Activated naive CD4-positive, alpha-beta T cell treated with anti-CD3 and anti-CD28 coated beads, Interleukin-2, amount 50 U/mL, for 72 hours (primary cell): ENCODE measurements around the gene ADGRF4. TPM values are rescaled to one million over a fixed set of nuclear protein-coding genes. Genes with fewer than 3 reads are reported as not detected.
A peak's percentile ranks its signal among the peaks of the same experiment; 100 is the strongest.

Experiments used
- ATAC-seq, 2 donors: fragments of 150-1000 bp; cut with Tn5 transposase; 2 replicates each; pipeline ENCODE4 v1.10.0; 2021; ENCODE audit warnings: mild to moderate bottlenecking in 2 of 2, moderate library complexity in 2 of 2
- DNase-seq, 2 donors: peaks; one replicate each; pipeline ENCODE4 v3.0.0; 2021 to 2022; ENCODE audit warnings: low spot score in 2 of 2
- H3K27ac Mint-ChIP-seq, 2 donors: one replicate each; pipeline ENCODE4 v1.8.0; 2022; ENCODE audit warnings: mild to moderate bottlenecking in 2 of 2, mixed read lengths in 2 of 2
- H3K36me3 Mint-ChIP-seq, 2 donors: one replicate each; pipeline ENCODE4 v1.8.0; 2022; ENCODE audit warnings: mixed read lengths in 2 of 2
- H3K9me3 Mint-ChIP-seq, 2 donors: one replicate each; pipeline ENCODE4 v1.8.0; 2022; ENCODE audit warnings: mixed read lengths in 2 of 2
- total RNA-seq, 2 donors: library from RNA; stranded (reverse); gene quantifications; one replicate each; pipeline ENCODE4 v1.2.3, GENCODE V29; 2022

Gene ADGRF4, protein sequence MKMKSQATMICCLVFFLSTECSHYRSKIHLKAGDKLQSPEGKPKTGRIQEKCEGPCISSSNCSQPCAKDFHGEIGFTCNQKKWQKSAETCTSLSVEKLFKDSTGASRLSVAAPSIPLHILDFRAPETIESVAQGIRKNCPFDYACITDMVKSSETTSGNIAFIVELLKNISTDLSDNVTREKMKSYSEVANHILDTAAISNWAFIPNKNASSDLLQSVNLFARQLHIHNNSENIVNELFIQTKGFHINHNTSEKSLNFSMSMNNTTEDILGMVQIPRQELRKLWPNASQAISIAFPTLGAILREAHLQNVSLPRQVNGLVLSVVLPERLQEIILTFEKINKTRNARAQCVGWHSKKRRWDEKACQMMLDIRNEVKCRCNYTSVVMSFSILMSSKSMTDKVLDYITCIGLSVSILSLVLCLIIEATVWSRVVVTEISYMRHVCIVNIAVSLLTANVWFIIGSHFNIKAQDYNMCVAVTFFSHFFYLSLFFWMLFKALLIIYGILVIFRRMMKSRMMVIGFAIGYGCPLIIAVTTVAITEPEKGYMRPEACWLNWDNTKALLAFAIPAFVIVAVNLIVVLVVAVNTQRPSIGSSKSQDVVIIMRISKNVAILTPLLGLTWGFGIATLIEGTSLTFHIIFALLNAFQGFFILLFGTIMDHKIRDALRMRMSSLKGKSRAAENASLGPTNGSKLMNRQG
- total RNA-seq: not detected

DNA sequence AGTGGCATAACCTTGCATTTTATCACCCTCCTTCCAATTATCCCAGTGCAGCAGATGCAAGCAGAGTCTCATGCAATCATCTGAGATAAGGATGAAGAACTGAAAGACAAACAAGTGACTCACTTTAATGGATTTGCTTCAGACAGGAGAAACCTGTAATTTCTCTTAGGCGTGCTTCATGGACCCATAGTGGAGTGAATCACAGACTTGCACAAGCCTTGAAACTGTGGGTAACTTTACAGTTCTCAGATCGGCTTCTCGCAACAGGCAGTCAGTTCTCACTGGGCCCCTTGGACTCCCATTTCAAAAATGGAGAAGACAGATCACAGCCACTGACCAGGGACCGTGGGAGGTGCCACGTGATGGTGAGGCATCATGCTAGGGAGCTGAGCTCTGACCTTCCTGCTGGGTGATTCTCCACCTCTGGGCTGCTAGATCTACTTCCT is at the start of gene ADGRF4:
TSS of gene ADGRF4 (plus strand) at position 239 of the 446 bp plus-strand sequence. CDS start 8,666 bp downstream, outside the sequence.
- ATAC-seq (peak; percentile 13 to 22), DNase-seq (no peak)
- Mint-ChIP-seq H3K9me3 (no peaks in the 10 kb centered on the region), H3K27ac (no peak within 1 kb of the TSS), H3K36me3 (no peaks in the 10 kb centered on the region)

DNA sequence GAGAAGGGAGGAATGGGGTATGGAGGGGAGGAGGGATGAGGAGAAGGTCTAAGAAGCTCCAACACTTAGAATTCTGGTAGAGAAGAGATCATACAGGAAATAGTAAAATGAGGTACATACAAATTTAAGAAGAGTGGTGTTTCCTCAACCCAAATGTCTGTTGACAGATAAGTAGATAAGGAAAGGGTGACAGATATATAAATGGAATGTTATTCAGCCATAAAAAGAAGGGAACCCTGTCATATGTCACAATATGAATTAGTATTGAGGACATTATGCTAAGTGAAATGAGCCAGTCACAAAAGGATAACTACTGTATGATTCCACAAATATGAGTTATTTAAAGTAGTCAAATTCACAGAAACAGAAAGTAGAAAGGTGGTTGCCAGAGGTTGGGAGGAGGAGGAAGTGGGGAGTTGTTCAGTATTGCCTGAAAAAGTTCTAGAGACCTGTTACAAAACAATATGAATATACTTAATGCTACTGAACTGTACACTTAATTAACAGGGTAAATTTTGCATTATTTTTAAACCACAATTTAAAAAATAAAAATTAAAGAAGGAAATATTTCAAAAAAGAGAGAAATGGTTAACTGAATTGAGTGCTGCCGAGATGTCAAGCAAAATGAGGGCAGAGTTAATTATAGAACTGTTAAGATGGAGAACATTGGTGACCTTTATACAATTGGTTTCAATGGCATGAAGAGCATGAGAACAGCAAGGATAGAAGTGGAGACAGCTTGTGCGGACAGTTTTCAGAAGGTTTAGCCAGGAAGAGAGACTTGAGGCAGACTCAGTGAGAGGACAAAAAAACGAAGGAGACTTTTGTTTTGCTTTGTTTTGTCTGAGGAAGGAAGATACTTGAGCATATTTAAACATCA is 47.6 kb upstream of the ADGRF4 start:
- no peak for DNase-seq
- ATAC-seq: no peak
- H3K36me3 Mint-ChIP-seq: no peaks in the 10 kb centered on the region
- no peaks in the 10 kb centered on the region for H3K9me3 Mint-ChIP-seq
- H3K27ac Mint-ChIP-seq: no peak overlapping the region

DNA sequence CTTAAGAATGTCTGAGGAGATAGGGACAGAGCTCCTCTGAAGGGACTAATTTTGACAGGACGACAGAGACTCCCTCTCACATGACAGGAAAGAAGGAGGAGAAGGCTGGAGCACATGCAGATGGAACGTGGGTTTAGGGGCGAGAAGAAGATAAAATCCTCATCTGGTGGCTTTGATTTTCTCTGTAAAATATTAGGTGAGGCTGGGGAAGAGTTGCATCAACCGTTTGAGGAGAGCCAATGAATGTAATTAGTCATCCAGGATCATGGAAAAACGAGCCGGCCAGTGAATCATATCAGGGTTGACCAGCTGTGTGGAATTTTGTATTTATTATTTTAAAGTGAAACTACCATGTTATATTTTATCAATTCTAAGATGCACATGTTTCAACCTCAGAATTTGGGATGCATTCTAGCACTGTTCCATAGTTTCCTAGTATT is 46.9 kb upstream of the ADGRF4 start:
- Mint-ChIP-seq H3K36me3 (no peaks in the 10 kb centered on the region), H3K27ac (no peak overlapping the region), H3K9me3 (no peaks in the 10 kb centered on the region)
- no peak for DNase-seq
- ATAC-seq: no peak

DNA sequence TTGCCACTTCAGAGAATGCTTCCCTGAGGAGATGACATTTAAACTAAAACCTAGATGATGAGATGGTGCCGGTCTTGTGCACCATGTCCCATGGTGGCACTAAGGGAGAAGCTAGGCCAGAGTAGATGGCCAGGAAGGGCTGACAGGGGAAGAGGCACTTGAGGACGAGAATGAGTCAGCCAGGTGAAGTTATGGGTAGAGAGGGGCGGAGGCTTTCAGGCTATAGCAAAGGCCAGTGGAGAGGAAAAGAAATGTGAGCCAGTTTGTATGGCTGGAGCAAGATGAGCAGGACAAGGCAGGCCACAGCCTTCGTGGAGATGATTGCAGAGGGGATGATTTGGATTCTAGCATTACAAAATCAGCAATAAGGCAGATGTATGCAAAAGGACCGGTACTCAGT is 44.7 kb upstream of the ADGRF4 start:
- Mint-ChIP-seq H3K9me3 (no peaks in the 10 kb centered on the region), H3K27ac (no peak overlapping the region), H3K36me3 (no peaks in the 10 kb centered on the region)
- ATAC-seq: no peak
- no peak for DNase-seq

DNA sequence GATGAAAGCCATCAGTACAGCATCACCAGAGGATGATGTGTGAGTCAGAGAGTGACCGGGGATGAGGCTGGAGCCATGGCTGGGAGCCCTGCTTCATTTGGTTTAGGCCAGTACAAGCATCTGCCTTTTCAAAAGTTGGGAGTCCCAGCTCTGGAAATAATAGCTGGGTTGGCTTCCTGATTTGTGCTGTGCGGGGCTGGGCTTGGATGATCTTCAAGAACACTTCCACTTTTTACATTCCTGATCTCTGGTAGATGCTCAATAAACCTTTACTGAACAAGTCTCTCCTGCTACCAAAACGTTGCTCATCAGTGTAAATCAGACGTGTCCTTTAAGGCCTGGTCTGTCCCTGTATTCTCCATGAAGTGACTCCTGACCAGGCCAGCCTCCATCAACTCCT is 44.1 kb upstream of the ADGRF4 start:
- no peak for ATAC-seq
- no peak for DNase-seq
- no peak overlapping the region for H3K27ac Mint-ChIP-seq
- no peaks in the 10 kb centered on the region for H3K36me3 Mint-ChIP-seq
- no peaks in the 10 kb centered on the region for H3K9me3 Mint-ChIP-seq

DNA sequence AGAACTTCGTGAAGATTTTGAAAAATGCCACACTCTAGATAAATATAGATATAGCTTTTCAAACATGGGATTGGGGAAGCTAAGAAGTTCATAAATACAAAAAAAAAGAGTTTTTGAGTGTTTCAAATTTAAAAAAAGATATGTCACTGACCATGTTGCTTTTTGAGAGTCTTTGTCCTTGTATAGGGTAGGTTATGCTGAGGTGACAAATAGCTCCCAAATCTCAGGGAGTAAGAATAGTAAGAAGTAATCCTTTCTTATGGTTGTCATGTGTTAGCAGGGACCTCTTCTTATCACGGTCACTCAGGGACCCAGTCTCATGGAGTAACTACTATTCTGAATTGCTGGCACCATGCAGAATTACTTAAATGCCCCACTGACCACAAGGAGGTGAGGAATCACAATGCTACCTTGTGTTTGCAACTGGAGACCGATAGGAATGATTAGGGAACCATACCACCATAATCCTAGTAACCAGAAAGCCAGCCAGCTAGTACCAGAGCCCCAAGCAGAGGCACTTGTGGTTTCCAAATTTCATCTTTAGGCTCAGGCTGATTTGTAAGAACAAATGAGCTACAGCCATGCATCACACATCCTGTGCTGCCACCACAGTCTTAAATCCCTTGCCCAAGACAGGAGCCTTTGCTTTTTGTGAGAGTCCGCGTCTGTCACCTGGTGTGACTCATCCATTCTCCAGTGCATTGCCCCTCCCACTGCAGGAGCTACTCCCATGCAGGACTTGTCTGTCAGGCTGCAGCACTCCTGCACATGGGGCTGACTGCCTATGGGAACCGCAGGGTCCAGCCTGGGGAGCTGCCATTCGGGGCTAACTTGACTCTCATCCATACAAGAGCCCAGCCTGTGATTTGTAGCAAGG is 42.4 kb upstream of the ADGRF4 start:
- DNase-seq: peak in 1 of 2 donors; percentile 23
- no peaks in the 10 kb centered on the region for H3K36me3 Mint-ChIP-seq
- ATAC-seq: peak; percentile 94 to 99
- no peak overlapping the region for H3K27ac Mint-ChIP-seq
- H3K9me3 Mint-ChIP-seq: no peaks in the 10 kb centered on the region

DNA sequence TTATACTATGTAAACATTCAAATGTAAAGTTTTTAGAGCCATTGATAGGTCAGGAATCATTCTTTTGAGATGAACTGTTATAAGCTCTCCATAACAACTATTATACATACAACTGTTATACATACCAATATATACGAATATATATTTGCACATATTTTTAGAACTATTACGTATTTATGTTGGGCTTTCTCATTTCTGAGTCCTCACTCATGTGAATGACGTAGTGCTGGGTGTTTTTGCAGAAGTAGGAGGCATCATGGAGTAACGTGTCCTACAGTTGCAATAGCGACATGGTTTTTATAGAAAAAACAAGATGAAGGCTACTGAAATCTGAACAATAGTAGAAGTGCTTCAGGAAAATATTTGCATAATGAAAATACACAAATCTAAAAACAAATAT is 36.4 kb upstream of the ADGRF4 start:
- no peak overlapping the region for H3K27ac Mint-ChIP-seq
- no peaks in the 10 kb centered on the region for H3K36me3 Mint-ChIP-seq
- ATAC-seq (no peak), DNase-seq (no peak)
- H3K9me3 Mint-ChIP-seq: no peaks in the 10 kb centered on the region

DNA sequence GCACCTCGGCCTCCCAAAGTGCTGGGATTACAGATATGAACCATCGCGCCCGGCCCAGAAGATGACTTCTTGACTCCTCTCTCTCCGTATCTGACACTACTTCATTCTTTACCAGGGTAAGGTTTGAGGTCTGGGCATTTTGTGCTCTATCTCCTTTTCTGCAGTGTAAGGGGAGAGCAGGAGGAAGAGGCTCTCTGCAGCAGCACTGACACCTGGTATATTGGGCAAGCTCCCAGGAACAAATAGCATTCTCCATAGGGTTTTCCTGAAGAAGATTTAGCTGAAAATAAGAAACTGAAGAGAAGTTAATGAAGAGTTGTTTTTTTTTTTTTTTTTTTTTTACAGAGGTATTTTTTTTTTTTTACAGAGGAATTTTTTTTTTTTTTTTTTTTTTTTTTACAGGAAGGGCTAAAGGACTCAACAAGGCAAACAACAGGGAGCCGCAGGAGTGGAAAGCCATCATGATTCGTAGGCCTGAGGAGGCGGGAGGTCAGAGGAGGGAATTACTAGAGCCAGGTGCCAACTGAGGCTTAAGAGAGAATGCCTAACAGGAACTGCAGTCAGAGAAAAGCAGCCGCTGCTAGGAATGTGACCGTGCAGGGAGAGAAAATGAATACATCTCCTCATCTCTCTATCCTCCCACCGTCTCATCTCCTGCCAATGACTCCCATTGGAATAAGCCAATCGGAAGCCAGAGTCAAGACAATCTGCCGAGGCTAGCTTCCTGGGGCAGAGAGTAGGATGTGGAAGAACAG is 34.7 kb upstream of the ADGRF4 start:
- H3K9me3 Mint-ChIP-seq: no peaks in the 10 kb centered on the region
- no peaks in the 10 kb centered on the region for H3K36me3 Mint-ChIP-seq
- no peak for ATAC-seq
- DNase-seq: no peak
- H3K27ac Mint-ChIP-seq: no peak overlapping the region

DNA sequence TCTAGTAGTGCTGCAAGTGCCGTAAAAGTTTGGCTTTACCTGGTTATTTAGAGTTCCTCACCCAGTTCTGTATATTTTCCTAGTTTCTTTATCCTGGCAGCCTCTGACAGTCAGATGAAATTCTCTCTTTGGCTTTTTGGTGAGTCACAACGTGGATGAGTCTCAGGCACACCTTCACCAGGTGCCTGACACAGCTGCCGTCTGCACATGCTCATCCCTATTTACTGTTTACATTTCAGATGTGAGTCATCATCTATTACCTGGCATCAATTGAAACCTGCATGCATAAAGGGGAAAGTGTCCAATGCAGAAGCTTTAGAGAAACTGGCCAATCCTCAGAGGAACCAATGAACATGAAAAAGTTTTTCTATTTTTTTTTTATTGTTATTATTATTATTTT is 33.3 kb upstream of the ADGRF4 start:
- DNase-seq (no peak), ATAC-seq (no peak)
- H3K27ac Mint-ChIP-seq: no peak overlapping the region
- no peaks in the 10 kb centered on the region for H3K9me3 Mint-ChIP-seq
- H3K36me3 Mint-ChIP-seq: no peaks in the 10 kb centered on the region

DNA sequence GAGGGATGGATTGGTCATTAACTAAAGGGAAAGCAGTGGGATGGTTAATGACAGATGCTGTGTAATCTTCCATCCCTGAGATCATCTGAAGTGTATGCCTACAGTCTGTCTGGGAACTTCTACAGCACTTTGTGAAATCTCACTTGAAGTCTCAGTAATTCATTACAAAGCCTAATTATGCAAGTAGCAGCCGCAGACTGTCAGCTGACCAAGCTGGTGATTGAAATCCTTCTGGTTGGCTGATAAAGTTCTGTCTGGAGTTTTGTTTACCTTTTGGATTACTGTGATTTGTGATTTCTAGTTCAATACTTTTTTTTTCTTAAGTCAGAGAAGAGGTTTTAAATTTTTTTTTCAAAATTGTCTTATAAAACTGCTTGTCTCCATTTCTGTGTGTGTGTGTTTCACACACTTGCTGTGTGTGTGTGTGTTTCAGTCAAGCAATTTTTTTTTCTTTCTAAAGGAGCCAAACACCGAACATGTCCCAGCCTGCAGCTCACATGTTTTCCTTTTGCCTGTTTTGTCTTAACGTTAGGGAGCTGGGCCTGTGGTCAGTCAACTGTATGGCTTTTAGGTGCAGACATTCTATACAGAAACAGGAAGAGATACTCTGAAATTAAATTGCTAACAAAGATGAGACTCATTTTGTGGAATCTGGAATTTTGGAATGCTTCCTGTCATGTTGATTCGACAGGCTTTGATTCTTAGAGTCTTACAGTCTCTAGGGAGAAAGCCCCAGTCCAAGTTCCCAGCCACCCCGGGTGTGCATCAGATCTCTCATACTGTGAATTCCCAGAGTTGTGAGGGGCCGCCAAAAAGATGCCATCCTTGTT is 28.5 kb upstream of the ADGRF4 start:
- H3K36me3 Mint-ChIP-seq: no peaks in the 10 kb centered on the region
- ATAC-seq (no peak), DNase-seq (no peak)
- H3K27ac Mint-ChIP-seq: no peak overlapping the region
- no peaks in the 10 kb centered on the region for H3K9me3 Mint-ChIP-seq

DNA sequence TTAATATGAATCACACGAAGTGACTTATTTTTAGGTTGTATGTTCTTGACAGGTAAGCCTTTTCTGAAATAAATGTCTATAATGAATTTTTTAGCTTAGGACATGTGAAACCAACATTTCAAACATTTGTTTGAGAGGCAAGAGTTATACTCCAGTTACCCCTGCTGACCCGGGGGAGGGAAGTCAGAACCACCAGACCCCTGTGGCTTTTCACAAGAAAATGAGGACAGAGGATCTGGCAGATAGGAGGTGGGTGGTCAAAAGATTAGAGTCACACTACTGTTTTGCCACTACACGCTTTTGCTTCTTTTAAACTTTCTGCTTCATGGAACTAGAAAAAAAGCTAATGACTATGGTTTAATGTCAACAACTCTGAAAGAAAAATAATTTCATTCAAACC is 27.5 kb upstream of the ADGRF4 start:
- DNase-seq (no peak), ATAC-seq (no peak)
- H3K9me3 Mint-ChIP-seq: no peaks in the 10 kb centered on the region
- no peak overlapping the region for H3K27ac Mint-ChIP-seq
- H3K36me3 Mint-ChIP-seq: no peaks in the 10 kb centered on the region

DNA sequence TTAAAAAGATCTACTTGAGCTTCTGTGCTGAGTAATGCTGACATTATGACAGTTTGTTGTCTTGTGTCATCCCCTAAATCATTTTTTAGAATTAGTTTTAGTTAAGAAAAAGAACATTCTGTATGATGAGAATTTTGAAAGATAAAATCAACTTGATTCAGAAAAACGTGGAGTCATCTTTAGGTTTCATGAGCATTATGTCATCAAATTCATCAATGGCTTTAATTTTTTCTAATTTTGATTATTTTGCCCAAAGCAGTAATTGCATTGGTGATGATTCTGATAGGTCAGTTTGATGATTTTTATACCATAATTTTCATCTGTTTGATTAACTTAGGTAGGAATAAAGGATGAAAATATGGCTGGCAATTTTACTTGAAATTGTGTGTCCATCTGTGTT is 26.6 kb upstream of the ADGRF4 start:
- Mint-ChIP-seq H3K9me3 (no peaks in the 10 kb centered on the region), H3K36me3 (no peaks in the 10 kb centered on the region), H3K27ac (no peak overlapping the region)
- no peak for ATAC-seq
- no peak for DNase-seq

DNA sequence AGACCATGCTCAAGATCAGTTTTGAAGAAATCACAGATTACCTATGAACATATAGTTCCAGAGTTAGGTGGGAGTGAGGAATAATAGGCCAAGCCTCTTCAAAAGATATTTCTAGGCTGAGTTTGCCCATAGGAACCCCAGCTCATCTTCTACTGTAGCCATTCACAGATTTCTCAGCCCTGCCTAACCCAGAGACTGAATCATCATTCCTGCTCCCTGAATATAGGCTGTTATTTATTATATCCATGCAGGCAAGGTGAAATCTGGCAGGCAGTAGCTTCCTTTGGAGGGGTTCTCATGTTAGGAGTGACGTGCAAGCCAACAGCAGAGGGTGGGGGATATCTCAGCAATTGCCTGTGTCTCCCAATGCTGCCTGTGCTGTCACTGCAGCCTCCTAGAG is 25.6 kb upstream of the ADGRF4 start:
- ATAC-seq: no peak
- DNase-seq: no peak
- Mint-ChIP-seq H3K9me3 (no peaks in the 10 kb centered on the region), H3K36me3 (no peaks in the 10 kb centered on the region), H3K27ac (no peak overlapping the region)

DNA sequence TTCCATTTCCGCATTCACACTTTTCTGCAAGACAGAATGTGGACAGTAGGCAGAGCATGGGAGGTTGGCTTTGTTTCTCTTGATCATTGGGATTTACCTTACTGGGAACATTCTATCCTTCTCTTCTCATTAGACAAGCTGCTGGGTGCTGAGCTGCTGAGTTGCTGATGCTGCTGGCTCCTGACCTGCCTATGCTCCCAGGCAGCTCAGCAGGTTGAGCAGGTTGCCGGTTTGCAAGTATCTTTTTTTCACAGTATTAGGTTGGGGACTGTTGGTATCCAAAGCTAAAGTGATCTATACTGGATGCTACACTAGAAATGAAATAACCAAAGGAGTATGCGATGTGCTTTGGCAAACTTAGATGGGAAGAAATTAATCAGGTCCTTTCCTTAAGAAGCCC is 23.7 kb upstream of the ADGRF4 start:
- Mint-ChIP-seq H3K27ac (no peak overlapping the region), H3K36me3 (no peaks in the 10 kb centered on the region), H3K9me3 (no peaks in the 10 kb centered on the region)
- DNase-seq: no peak
- no peak for ATAC-seq
